Esophagus muscularis mucosa (tissue), 4 donors: ENCODE results near the gene PCCB. TPM values are rescaled to one million over a fixed set of nuclear protein-coding genes. Genes with fewer than 3 reads are reported as not detected.

ENCODE experiments used
- DNase-seq: peaks from one replicate; pipeline ENCODE4 v3.0.0-alpha.2; 2017; ENCODE audit errors: extremely low spot score
- H3K27ac ChIP-seq, 4 donors: fragments of 200-600 bp; sonication (generic); replicated peaks in 1 of 4; 1 replicate in 3 of 4; 2 replicates in 1 of 4; pipeline ENCODE4 v1.5.1; 2016 to 2019; ENCODE audit warnings: mild to moderate bottlenecking in 1 of 4
- H3K27me3 ChIP-seq, 4 donors: fragments of 200-600 bp; sonication (generic); one replicate each; pipeline versions ENCODE4 v1.5.1 to v1.6.0; 2016 to 2019
- H3K36me3 ChIP-seq, 4 donors: fragments of 200-600 bp; sonication (generic); one replicate each; pipeline ENCODE4 v1.5.1; 2016 to 2019
- H3K4me1 ChIP-seq, 4 donors: fragments of 200-600 bp; sonication (generic); one replicate each; pipeline ENCODE4 v1.5.1; 2016 to 2019
- H3K4me3 ChIP-seq, 4 donors: fragments of 200-600 bp; sonication (generic); 1 replicate in 2 of 4; 2 replicates in 2 of 4; pipeline ENCODE4 v1.5.1; 2016 to 2019; ENCODE audit warnings: mild to moderate bottlenecking in 4 of 4, moderate library complexity in 1 of 4
- H3K9me3 ChIP-seq, 4 donors: fragments of 200-600 bp; sonication (generic); 1 replicate in 3 of 4; 2 replicates in 1 of 4; pipeline ENCODE4 v1.5.1; 2016 to 2019
- EP300 ChIP-seq: sonication (generic); formaldehyde crosslinking; IDR thresholded peaks from one replicate; pipeline ENCODE4 v1.6.1; 2017; ENCODE audit warnings: antibody characterized with exemption
- POLR2A ChIP-seq: fragments of 450-650 bp; IDR thresholded peaks from one replicate; pipeline ENCODE4 v1.6.1; 2017; ENCODE audit warnings: antibody characterized with exemption, moderate library complexity, mild to moderate bottlenecking, low read depth
- POLR2AphosphoS5 ChIP-seq, 2 donors: sonication (generic); formaldehyde crosslinking; IDR thresholded peaks; one replicate each; pipeline ENCODE4 v1.6.1; 2017; ENCODE audit warnings: antibody characterized with exemption in 2 of 2
- whole genome bisulfite sequencing: methylation state at CpG from one replicate; pipeline ENCODE4 v1.1.5; 2018; 5-methylcytosine and 5-hydroxymethylcytosine counted together
- intact Hi-C: fragments of 100-400 bp; cut with DNase I; formaldehyde crosslinking; loops from one replicate; pipeline ENCODE4 v1.15.1; 2023
- total RNA-seq, 4 donors: library from RNA; depleted of rRNA; stranded (reverse); fragments of >200 nt; gene quantifications; one replicate each; pipeline versions ENCODE4 v1.1.0 to v1.2.1, GENCODE V29; 2016
- TF ChIP-seq, protein P1 (sequence below), 3 experiments: fragments of 200-600 bp in 2 of 3; fragments of 450-650 bp in 1 of 3; sonication (generic) in 2 of 3; IDR thresholded peaks; one replicate each; pipeline ENCODE4 v1.5.1; 2017 to 2019; ENCODE audit warnings: antibody characterized with exemption in 3 of 3, mild to moderate bottlenecking in 2 of 3, moderate library complexity in 1 of 3

PCCB gene
- total RNA-seq, 4 donors from 2014 or later, result 25.8 to 35.6 (median 31.4) TPM

DNA sequence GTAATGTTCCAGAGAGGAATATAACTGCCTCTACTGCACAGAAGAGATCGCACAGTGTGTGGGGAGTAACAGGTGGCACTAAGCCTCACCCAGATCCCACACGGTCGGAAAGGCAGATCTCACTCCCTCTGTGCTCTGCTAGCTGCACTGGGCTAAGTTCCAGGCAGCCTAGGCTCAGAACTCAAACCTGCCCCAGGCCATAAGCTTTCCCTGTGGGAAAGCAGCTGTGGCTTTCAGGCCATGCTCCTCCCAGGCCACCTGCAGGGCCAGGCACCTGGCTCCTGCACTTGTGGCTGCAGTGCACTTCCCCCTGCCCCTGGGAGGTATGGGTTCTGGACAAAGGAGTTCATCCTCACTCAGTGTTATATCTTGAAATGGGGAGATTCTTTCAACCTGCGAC lies 27.5 kb downstream of the PCCB start:
- Histone ChIP-seq H3K27ac (no peak overlapping the region), H3K4me1 (peaks cover 0 to 10% (median 4%) of the 10 kb centered on the region in 4 donors), H3K27me3 (no peaks in the 10 kb centered on the region), H3K9me3 (peaks cover 0 to 31% (median 24%) of the 10 kb centered on the region in 4 donors), H3K36me3 (peaks cover 7 to 38% (median 18%) of the 10 kb centered on the region in 4 donors), H3K4me3 (no peak overlapping the region)
- WGBS, result 92% methylated on average over 4 of the region's 4 CpGs
- TF ChIP-seq, protein P1, sequence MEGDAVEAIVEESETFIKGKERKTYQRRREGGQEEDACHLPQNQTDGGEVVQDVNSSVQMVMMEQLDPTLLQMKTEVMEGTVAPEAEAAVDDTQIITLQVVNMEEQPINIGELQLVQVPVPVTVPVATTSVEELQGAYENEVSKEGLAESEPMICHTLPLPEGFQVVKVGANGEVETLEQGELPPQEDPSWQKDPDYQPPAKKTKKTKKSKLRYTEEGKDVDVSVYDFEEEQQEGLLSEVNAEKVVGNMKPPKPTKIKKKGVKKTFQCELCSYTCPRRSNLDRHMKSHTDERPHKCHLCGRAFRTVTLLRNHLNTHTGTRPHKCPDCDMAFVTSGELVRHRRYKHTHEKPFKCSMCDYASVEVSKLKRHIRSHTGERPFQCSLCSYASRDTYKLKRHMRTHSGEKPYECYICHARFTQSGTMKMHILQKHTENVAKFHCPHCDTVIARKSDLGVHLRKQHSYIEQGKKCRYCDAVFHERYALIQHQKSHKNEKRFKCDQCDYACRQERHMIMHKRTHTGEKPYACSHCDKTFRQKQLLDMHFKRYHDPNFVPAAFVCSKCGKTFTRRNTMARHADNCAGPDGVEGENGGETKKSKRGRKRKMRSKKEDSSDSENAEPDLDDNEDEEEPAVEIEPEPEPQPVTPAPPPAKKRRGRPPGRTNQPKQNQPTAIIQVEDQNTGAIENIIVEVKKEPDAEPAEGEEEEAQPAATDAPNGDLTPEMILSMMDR (IDR thresholded peaks at IDR 0.05), result no peak
- TF ChIP-seq POLR2AphosphoS5 (IDR thresholded peaks at IDR 0.05) (no peak), POLR2A (no peak), EP300 (no peak)
- intact Hi-C loops, result no loop called here
- DNase-seq, result no peak

DNA sequence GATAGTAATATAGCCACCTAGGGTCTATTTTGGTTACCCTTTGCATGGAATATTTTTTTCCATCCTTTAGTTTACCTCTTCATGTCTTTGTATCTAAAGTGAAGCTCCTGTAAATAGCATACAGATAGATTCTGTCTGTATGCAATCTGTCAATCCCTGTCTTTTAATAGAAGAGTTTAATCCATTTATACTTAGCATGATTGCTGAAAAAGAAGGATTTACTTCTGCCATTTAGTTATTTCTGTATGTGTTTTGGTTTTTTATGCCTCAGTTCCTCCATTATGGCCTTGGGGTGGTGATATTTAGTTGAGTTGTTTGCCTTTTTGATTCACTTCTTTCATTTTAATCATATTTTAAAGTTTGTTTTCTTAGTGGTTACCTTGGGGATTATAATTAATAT lies 29.0 kb downstream of the PCCB start:
- TF ChIP-seq POLR2AphosphoS5 (IDR thresholded peaks at IDR 0.05), result no peak
- no peak for TF ChIP-seq POLR2A
- TF ChIP-seq, protein P1 (IDR thresholded peaks at IDR 0.05), result no peak
- TF ChIP-seq EP300, result no peak
- H3K4me3 ChIP-seq, result no peak overlapping the region
- H3K4me1 ChIP-seq, result peaks cover 0 to 19% (median 7%) of the 10 kb centered on the region in 4 donors
- peaks cover 13 to 45% (median 22%) of the 10 kb centered on the region in 4 donors for H3K36me3 ChIP-seq
- DNase-seq, result no peak
- no peaks in the 10 kb centered on the region for H3K27me3 ChIP-seq
- intact Hi-C loops, result no loop called here
- H3K27ac ChIP-seq, result no peak overlapping the region
- H3K9me3 ChIP-seq, result peaks cover 0 to 31% (median 24%) of the 10 kb centered on the region in 4 donors

DNA sequence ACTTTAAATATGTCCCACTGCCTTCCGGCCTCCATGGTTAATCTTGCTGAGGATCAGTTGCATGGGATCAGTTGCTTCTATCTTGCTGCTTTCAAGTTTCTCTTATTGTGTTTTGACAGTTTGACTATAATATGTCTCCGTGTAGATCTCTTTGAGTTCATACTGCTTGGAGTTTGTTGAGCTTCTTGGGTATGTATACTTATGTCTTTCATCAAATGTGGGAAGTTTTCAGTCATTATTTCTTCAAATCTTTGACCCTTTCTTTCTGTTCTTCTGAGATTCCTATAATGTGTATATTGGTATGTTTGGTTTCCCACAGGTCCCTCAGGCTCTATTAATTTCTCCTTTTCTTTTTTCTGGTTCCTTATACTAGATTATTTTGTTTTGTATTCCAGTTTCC lies 30.8 kb downstream of the PCCB start:
- WGBS, result 100% methylated on average over 2 of the region's 2 CpGs
- Histone ChIP-seq H3K4me1 (peaks cover 0 to 19% (median 7%) of the 10 kb centered on the region in 4 donors), H3K36me3 (peaks cover 16 to 64% (median 39%) of the 10 kb centered on the region in 4 donors), H3K27me3 (no peaks in the 10 kb centered on the region), H3K9me3 (peaks cover 0 to 31% (median 24%) of the 10 kb centered on the region in 4 donors), H3K4me3 (no peak overlapping the region), H3K27ac (no peak overlapping the region)
- TF ChIP-seq EP300 (no peak), POLR2AphosphoS5 (IDR thresholded peaks at IDR 0.05) (no peak), POLR2A (no peak)
- TF ChIP-seq, protein P1 (IDR thresholded peaks at IDR 0.05), result no peak
- no peak for DNase-seq
- intact Hi-C loops, result no loop called here

DNA sequence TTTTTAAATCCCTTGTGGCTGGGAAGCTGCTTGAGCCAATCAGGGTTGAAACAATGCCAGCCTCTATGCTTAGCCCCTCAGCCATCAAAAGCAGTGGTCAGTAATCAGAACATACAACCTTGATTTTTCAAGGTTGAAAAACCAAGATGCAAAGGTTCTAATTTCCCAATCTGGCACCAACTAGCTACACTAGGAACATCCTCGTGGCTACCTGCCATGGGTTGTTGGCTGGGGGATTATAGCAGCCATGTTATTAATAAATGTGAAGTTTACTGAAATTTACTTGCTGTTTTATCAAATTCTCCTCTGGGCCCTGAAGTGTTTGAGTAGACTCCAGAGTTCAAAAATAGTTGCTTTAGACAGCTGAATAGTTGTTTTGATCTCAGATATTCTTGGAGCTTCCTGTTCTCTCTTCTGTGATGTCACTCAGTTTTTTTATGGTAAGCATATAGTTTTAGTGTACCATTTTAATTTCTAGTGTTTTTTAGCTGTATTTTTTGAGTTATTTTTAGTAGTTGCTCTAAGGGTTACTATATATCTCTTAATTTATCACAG lies 31.9 kb downstream of the PCCB start:
- no peak for DNase-seq
- no peaks in the 10 kb centered on the region for H3K27me3 ChIP-seq
- H3K4me1 ChIP-seq, result peaks cover 0 to 19% (median 7%) of the 10 kb centered on the region in 4 donors
- peak overlapping the region in 1 of 4 donors; percentile 15 for H3K27ac ChIP-seq
- 82% methylated on average over 1 of the region's 1 CpG for WGBS
- intact Hi-C loops, result no loop called here
- peaks cover 0 to 31% (median 24%) of the 10 kb centered on the region in 4 donors for H3K9me3 ChIP-seq
- no peak for TF ChIP-seq POLR2AphosphoS5 (IDR thresholded peaks at IDR 0.05)
- no peak for TF ChIP-seq EP300
- TF ChIP-seq, protein P1 (IDR thresholded peaks at IDR 0.05), result no peak
- no peak for TF ChIP-seq POLR2A
- H3K4me3 ChIP-seq, result no peak overlapping the region
- peaks cover 16 to 69% (median 39%) of the 10 kb centered on the region in 4 donors for H3K36me3 ChIP-seq
